ENCODE measurements around the gene RPL29.
"Not testable (repeated sequence)": the region's sequence is repeated elsewhere in the genome, so short reads cannot be mapped to it uniquely, and the experiment has no call there.

Gene RPL29

DNA sequence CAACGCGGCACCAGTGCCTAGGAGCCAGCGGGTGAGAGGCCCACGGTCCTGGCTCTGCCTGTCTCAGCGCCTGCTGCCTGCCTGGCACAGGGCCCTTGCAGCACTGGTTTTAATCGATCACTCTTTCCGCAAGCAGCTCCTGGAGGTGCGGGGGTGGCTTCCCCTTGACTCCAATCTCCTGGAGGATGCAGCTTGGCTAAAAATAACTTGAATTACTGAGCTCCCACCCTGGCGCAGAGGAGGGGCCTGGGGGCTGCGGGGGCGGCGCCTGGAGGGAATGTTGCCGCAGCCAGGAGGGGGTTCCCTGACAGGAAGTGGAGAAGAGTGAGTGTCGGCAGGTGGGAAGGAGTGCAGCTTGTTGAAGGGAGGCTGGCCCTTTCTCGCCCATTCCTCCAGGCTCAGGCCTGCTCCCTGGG lies 9.9 kb upstream of the RPL29 start:
- peak; percentile 74 for DNase-seq (ENCODE audit: low read depth)

- no peak for DNase-seq (ENCODE audit: low read depth)
Observed at GRCh38 chr3:52004906-52005395, 9.3 kb upstream of the RPL29 start.

DNA sequence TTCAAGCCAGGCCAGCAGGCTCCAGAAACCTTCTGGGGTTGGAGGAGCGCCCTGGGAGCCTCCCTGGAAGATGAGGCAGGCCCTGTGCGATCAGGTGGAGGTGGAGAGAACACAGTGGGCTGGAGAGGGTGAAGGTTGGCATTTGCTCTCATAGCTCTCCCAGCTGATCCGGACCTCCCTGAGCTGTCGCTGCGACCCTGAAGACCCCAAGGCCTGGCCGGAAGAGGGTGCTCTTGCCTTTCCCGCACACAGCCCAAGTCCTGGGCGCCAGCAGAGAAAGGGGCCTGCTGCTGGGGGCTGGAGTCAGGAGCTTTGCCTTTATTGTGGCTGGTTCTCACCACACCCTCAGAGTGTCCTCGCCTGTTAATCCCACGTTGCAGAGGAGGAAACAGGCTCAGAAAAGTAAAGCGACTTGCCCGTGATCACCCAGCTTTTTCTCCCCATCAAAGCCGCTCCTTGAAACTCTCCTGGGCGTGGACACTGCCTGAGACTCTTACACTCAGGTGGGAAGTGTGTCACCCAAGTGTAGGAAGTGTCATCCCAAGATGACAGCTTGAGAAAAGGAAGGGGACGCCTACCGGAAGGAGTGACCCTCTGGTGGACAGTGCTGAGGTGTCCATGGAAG lies 8.6 kb upstream of the RPL29 start:
- peak; percentile 40 for DNase-seq (ENCODE audit: low read depth)

DNA sequence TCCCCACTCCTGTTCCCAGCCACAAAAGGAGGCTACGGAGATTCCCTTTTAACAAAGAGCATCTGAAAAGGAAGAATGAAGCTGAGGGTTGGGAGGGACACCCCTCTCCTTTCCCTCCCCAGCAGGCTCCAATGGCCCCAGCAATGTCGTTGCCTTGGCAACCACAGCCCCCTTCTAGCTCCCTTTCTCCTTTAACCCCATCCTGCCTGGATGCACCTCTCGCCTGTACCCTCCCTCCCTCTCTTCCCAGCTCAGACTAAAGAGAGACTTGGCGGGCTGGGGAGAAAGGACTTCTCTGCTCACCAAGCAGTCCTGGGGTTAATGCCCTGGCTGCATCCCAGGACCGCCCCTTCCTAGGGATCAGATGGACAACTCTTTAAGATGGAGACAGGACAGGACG lies 7.1 kb upstream of the RPL29 start:
- no peak for DNase-seq (ENCODE audit: low read depth)

DNA sequence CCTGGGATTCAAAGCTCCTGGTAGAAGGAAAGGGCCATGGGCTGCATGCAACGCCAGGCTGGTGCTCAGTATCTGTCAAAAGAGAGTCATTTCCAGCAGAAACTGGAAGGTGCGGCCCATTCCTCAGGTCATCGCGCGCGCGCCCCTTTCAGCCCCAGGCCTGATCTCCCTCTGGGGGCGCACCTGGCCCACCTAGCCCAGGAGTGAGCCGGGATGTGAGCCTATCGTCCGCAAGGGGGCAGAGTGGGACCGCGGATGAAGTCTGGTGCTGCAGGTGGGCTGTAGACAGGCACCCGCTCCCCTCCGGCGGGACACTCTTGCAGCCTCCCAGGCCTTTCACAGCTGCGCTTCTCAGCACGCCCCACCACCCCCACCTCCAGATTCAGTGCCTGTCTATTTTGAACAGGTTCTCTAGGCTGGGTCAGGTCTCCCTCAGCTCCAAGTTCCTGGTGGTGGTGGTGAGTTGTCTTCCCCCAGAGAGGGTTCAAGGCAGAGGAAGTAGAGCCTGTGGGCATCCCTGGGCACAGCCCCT lies 5.8 kb upstream of the RPL29 start:
- peak; percentile 28 for DNase-seq (ENCODE audit: low read depth)

GRCh38 chr3:51999846-52000245 lies 4.2 kb upstream of the RPL29 start:
- no peak for DNase-seq (ENCODE audit: low read depth)

DNA sequence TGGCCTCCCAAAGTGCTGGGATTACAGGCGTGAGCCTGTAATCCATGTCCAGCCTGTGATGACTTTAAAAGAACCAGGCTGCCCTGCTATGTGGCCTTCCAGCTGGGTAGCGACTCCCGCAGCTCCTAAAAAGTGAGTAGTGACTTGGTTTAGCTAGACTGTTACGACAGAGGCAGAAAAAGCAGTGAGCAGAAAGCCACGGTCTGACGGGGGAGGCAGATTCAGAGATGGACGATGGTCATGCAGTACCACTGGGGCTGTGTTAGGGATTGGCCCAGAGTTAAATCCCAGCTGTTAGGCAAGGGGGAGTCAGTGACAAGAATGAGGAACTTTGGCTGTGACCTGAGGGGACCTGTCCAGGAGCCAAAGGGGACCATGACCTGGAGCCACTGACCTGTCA lies 3.1 kb upstream of the RPL29 start:
- no peak for DNase-seq (ENCODE audit: low read depth)

DNA sequence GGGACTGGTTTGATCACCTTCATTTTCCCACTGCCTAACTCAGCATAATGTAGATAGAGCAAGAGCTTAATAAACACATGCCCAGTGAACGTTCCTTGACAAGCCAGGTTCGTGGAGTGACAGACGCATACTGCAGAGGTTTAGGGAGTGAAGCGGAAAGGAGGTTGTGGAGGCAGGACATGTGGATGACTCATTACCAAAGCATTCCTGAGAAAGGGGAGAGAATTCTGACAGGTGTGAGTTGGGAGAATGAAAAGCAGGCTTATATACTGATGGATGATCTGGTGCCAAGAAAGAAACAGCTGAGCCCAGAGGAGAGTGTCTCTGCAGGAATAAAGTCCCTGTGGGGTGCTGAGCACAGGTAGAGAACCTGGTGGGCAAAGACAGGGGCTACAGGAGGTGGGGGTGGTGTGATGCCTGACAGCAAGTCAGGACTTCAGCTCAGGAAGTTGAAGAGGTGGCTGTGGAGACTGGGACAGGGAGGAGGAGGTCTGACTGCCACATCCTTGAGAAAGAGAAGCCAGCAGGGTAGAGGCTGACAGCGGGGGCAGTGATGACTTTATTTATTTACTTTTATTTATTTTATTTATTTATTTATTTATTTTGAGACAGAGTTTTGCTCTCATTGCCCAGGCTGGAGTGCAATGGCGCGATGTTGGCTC lies 2.4 kb upstream of the RPL29 start:
- peak; percentile 49 for DNase-seq (ENCODE audit: low read depth)

DNA sequence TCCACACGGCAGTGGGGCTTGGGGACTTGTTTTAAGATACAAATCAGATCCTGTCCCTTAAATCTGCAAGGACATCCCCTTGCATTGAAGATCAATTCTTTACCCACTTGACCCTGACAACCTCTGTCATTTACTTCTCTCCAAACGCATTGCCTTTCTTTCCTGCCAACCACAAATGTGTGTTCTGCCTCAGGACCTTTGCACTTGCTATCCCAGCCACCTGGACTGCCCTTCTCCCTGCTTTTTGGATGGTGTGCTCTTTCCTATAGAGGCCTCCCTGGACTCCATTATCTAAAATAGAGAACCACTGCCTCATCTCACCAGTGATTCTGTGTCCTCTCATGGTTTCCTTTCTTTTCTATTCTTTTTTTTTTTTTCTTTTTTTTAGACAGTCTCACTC lies 1.5 kb upstream of the RPL29 start:
- DNase-seq (ENCODE audit: low read depth): no peak

GRCh38 chr3:51994530-51994929 lies 1.2 kb downstream of the RPL29 start:
- no peak for DNase-seq (ENCODE audit: low read depth)

GRCh38 chr3:51993657-51994056 lies 2.0 kb downstream of the RPL29 start:
- not testable (repeated sequence) for DNase-seq (ENCODE audit: low read depth)

DNA sequence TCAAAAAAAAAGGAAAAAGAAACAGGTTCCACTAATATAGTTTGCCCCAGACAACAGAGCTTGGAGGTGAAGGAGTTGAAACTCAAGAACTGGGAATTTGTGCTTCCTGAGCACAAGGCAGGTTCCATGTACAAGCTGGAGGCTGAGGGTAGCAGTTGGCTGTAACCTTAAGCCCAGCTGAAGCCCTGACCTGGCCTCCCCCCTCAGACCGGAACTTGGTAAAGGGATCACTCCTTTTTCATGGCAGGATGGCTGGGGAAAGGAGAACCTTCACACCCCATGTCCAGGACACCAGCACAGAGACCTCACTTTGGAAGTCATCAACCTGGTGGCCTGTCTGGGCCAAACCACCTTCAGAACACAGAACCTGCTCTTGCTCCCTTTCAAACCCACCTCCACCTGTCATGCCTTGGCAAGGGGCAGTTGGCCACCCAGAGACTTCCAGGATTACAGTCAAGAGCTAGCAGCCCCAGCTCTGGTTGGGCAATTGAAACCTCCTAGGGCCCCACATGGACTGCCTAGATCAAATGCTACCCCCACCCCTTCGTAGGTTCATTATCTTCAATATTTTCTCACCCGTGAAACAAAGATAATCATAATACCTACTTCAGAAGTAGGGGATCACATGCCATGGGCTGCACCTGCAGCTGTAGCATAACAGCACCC lies 3.5 kb downstream of the RPL29 start:
- DNase-seq (ENCODE audit: low read depth): no peak

GRCh38 chr3:51990501-51990971 lies 5.2 kb downstream of the RPL29 start:
- DNase-seq (ENCODE audit: low read depth): not testable (repeated sequence)

- no peak for DNase-seq (ENCODE audit: low read depth)
Observed at GRCh38 chr3:51988286-51989146, 7.2 kb downstream of the RPL29 start.

DNA sequence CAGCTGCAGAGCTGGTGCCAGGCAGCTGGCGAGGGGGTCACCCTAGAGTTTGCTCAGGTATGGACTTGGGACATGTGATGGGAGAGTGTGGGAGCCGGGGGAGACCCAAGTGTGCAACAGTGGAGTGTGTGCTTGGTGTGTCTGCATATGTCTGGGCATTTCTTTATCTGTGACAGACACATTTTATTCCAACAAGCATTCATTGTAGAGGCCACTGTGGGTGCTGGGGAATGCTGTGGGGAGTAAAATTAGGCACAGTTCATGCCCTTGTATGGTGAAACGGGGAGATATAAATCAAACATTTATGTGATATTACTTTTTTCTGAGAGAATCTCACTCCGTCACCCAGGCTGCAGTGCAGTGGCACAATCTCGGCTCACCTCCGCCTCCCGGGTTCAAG lies 8.1 kb downstream of the RPL29 start:
- DNase-seq (ENCODE audit: low read depth): no peak

DNA sequence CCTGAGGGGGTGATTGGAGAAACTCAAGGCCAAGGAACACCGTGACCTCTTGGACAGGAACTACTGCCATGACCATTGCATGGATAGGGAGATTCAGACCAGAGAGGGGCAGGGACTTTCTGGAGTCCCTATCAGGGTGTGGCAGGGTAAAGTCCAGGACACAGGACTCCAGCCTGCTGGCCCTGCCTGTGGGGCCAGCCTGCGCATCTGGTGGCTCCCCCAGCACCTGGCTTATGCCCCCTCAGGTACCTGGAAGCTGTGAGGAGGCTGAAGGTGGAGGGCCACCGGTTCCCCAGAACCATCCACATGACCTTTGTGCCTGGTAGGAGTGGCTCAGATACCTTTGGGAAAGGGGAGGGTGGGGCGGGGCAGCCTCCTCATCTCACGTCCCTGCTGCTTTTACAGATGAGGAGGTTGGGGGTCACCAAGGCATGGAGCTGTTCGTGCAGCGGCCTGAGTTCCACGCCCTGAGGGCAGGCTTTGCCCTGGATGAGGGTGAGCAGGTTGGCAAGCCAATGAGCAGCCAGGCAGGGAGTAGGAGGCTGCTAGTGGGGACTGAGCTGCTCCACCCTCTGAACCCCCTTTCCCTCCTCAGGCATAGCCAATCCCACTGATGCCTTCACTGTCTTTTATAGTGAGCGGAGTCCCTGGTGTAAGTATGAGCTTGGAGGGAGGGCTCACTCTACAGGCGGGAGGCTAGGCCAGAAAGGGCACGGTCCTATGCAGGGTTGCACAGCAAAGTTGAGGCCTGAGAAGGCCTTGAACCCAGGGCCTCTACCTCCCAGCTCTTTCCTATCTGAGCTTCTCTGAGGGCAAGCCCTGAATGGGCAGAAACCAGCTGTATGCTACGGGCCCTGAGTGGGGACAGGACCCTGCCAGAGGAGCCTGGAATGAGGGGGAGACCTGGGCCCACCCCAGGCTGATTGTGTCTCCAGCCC lies 9.4 kb downstream of the RPL29 start:
- DNase-seq (ENCODE audit: low read depth): no peak

GRCh38 chr3:51985063-51985462 lies 10.6 kb downstream of the RPL29 start:
- no peak for DNase-seq (ENCODE audit: low read depth)

DNA sequence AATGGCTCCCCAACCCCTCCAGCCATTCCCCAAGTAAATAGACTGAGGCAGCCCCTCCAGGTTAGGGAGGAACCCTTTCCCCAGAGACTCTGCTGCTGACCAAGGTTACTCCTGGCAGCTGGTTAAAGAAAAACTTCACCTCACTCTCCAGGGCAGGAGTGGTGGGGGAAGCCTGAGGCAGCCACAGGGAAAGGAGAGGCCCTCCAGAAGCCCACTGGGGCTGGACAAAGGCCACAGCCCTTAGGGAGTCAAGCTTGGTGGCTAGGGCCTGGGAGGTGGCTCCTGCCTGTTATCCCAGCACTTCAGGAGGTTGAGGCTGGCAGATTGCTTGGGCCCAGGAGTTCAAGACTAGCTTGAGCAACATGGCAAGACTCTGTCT lies 11.4 kb downstream of the RPL29 start:
- DNase-seq (ENCODE audit: low read depth): no peak

- no peak for DNase-seq (ENCODE audit: low read depth)
Observed at GRCh38 chr3:51983578-51984268, 12.0 kb downstream of the RPL29 start.

Measured in amniotic epithelial cell (primary cell).